ENCODE measurements around the gene COL5A2.

Gene COL5A2

DNA sequence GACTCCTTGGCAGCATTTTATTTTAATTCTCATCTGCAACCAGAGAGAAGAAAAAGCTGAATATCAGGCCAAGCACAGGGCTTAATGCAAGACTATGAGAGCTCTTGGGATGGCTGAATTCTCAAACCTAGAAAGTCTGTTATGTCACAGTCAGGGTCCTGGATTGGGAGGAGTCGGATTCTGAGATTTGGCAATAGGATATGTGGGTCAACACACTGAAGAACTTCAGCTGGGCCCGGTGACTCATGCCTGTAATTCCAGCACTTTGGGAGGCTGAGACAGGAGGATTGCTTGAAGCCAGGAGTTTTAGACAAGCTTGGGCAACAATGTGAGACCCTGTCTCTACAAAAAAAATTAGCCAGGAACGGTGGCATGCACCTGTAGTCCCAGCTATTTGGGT lies 103.0 kb downstream of the COL5A2 start:
- TF ChIP-seq FOXA1 (IDR thresholded peaks at IDR 0.05) (no peak), LEF1 (IDR thresholded peaks at IDR 0.05; ENCODE audit: borderline replicate concordance) (no peak), ZNF384 (IDR thresholded peaks at IDR 0.05) (no peak), SP1 (IDR thresholded peaks at IDR 0.05) (no peak), FOXM1 (IDR thresholded peaks at IDR 0.05; ENCODE audit: borderline replicate concordance) (no peak), TARDBP (IDR thresholded peaks at IDR 0.05) (no peak), CTBP1 (IDR thresholded peaks at IDR 0.05; ENCODE audit: borderline replicate concordance) (no peak), SUZ12 (IDR thresholded peaks at IDR 0.05) (no peak), NFRKB (IDR thresholded peaks at IDR 0.05) (no peak), ELF4 (IDR thresholded peaks at IDR 0.05) (no peak), L3MBTL2 (conservative IDR thresholded peaks at IDR 0.05) (no peak), BHLHE40 (IDR thresholded peaks at IDR 0.05; ENCODE audit: borderline replicate concordance) (no peak), FOXK2 (IDR thresholded peaks at IDR 0.05) (no peak), HDGF (IDR thresholded peaks at IDR 0.05; ENCODE audit: borderline replicate concordance) (no peak), ARNT (IDR thresholded peaks at IDR 0.05) (no peak)
- TF ChIP-seq, protein P1, sequence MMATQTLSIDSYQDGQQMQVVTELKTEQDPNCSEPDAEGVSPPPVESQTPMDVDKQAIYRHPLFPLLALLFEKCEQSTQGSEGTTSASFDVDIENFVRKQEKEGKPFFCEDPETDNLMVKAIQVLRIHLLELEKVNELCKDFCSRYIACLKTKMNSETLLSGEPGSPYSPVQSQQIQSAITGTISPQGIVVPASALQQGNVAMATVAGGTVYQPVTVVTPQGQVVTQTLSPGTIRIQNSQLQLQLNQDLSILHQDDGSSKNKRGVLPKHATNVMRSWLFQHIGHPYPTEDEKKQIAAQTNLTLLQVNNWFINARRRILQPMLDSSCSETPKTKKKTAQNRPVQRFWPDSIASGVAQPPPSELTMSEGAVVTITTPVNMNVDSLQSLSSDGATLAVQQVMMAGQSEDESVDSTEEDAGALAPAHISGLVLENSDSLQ (IDR thresholded peaks at IDR 0.05), result no peak
- no peak for DNase-seq (ENCODE audit: extremely low spot score)
- ChIA-PET POLR2A (no interaction called here), CTCF (interaction anchor here (0.6 to 1.4 kb wide), 2 partner anchors 9 to 1423 kb away, joined by 3 read pairs; no protein-coding TSS in a partner anchor)

DNA sequence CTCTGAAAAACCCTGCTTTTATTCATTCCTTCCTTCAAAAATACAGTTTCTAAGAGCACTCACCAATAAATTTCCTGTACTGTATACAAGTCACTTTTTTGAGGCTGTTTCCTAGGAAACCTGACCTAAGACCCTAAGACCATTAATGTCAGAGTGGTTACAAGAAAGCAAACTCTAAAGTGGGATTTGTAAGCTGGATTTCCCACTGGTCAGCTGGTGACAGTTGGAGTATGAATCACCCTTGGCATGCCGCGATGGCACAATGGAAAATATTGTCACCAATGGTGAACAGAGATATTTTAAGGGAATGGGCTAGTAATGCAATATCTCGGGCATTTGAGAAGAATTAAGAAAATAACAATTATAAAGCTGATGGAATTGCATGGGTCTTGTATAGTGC lies 103.4 kb downstream of the COL5A2 start:
- CTCF ChIA-PET, result interaction anchor here (0.6 kb wide), 1 partner anchor 1422 kb away, joined by 3 read pairs; no protein-coding TSS in a partner anchor
- TF ChIP-seq FOXA1 (IDR thresholded peaks at IDR 0.05) (no peak), L3MBTL2 (conservative IDR thresholded peaks at IDR 0.05) (no peak), ELF4 (IDR thresholded peaks at IDR 0.05) (no peak), FOXM1 (IDR thresholded peaks at IDR 0.05; ENCODE audit: borderline replicate concordance) (no peak), SP1 (IDR thresholded peaks at IDR 0.05) (no peak), SUZ12 (IDR thresholded peaks at IDR 0.05) (no peak), FOXK2 (IDR thresholded peaks at IDR 0.05) (no peak), NFRKB (IDR thresholded peaks at IDR 0.05) (no peak), ARNT (IDR thresholded peaks at IDR 0.05) (no peak), TARDBP (IDR thresholded peaks at IDR 0.05) (no peak), BHLHE40 (IDR thresholded peaks at IDR 0.05; ENCODE audit: borderline replicate concordance) (no peak), ZNF384 (IDR thresholded peaks at IDR 0.05) (no peak), LEF1 (IDR thresholded peaks at IDR 0.05; ENCODE audit: borderline replicate concordance) (no peak), HDGF (IDR thresholded peaks at IDR 0.05; ENCODE audit: borderline replicate concordance) (no peak), CTBP1 (IDR thresholded peaks at IDR 0.05; ENCODE audit: borderline replicate concordance) (no peak)
- TF ChIP-seq, protein P1 (IDR thresholded peaks at IDR 0.05), result no peak
- DNase-seq (ENCODE audit: extremely low spot score), result no peak
- POLR2A ChIA-PET, result no interaction called here

DNA sequence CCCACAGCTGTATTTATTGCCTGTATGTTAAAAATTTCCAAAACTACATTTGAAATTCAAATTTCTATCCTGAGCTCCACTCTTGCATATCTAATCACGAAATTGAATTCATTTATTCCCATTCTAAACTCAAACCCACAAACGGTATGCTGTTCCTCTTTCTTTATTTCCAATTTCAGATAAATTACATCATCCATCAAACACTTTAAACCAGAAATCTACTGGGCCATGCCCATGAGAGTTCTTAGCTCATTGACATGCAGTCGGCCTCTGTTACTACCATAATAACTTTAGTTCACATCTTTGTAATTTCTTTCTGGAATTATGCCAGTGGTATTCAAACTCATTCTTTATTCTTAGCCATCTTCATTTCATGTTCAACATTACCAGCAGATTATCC lies 105.1 kb downstream of the COL5A2 start:
- DNase-seq (ENCODE audit: extremely low spot score), result no peak
- CTCF ChIA-PET, result no interaction called here
- TF ChIP-seq FOXM1 (IDR thresholded peaks at IDR 0.05; ENCODE audit: borderline replicate concordance) (no peak), CTBP1 (IDR thresholded peaks at IDR 0.05; ENCODE audit: borderline replicate concordance) (no peak), L3MBTL2 (conservative IDR thresholded peaks at IDR 0.05) (no peak), SUZ12 (IDR thresholded peaks at IDR 0.05) (no peak), ELF4 (IDR thresholded peaks at IDR 0.05) (no peak), NFRKB (IDR thresholded peaks at IDR 0.05) (no peak), FOXA1 (IDR thresholded peaks at IDR 0.05) (no peak), BHLHE40 (IDR thresholded peaks at IDR 0.05; ENCODE audit: borderline replicate concordance) (no peak), LEF1 (IDR thresholded peaks at IDR 0.05; ENCODE audit: borderline replicate concordance) (no peak), ARNT (IDR thresholded peaks at IDR 0.05) (no peak), ZNF384 (IDR thresholded peaks at IDR 0.05) (no peak), SP1 (IDR thresholded peaks at IDR 0.05) (no peak), TARDBP (IDR thresholded peaks at IDR 0.05) (no peak), FOXK2 (IDR thresholded peaks at IDR 0.05) (no peak), HDGF (IDR thresholded peaks at IDR 0.05; ENCODE audit: borderline replicate concordance) (no peak)
- TF ChIP-seq, protein P1 (IDR thresholded peaks at IDR 0.05), result no peak
- POLR2A ChIA-PET, result no interaction called here

GRCh38 chr2:189072036-189072435 lies 107.5 kb downstream of the COL5A2 start:
- POLR2A ChIA-PET, result no interaction called here
- DNase-seq (ENCODE audit: extremely low spot score), result no peak
- TF ChIP-seq ELF4 (IDR thresholded peaks at IDR 0.05) (no peak), FOXM1 (IDR thresholded peaks at IDR 0.05; ENCODE audit: borderline replicate concordance) (no peak), ARNT (IDR thresholded peaks at IDR 0.05) (no peak), FOXK2 (IDR thresholded peaks at IDR 0.05) (no peak), LEF1 (IDR thresholded peaks at IDR 0.05; ENCODE audit: borderline replicate concordance) (no peak), SUZ12 (IDR thresholded peaks at IDR 0.05) (no peak), SP1 (IDR thresholded peaks at IDR 0.05) (no peak), CTBP1 (IDR thresholded peaks at IDR 0.05; ENCODE audit: borderline replicate concordance) (no peak), ZNF384 (IDR thresholded peaks at IDR 0.05) (no peak), HDGF (IDR thresholded peaks at IDR 0.05; ENCODE audit: borderline replicate concordance) (no peak), NFRKB (IDR thresholded peaks at IDR 0.05) (no peak), TARDBP (IDR thresholded peaks at IDR 0.05) (no peak), L3MBTL2 (conservative IDR thresholded peaks at IDR 0.05) (no peak), FOXA1 (IDR thresholded peaks at IDR 0.05) (no peak), BHLHE40 (IDR thresholded peaks at IDR 0.05; ENCODE audit: borderline replicate concordance) (no peak)
- TF ChIP-seq, protein P1 (IDR thresholded peaks at IDR 0.05), result no peak
- CTCF ChIA-PET, result no interaction called here

DNA sequence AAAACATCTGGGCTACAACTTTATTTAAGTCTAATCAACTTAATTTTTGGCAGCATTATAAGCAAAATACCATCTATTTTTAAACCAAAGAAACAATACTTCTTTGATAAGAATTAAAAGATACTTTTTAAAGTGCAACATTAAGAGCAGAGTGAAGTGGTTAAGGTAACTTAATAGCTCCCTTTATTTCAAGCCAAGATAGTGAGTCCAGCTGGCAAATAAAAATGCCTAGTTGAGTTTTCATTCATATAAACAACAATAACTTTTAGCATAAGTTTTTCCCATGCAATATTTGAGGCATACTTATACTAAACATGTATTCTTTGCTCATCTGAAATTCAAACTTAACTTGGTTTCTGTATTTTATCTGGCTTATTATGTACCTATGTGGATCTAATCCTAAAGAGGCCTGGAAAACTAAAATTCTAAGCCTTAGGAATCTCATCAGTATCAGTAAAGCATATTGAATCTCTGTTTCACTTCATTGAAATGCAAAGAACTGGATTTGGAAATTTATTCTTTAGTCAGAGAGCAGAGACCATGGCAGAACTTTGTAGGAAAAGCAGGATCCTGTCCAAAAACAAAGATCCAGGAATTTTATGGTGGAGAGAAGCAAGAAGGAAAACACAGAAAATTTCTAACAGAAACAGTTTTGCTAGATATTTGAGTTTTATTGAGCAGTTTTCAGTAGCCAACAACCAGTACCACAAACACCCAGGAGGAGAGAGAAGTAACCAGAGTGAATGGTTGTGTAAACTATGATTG lies 109.5 kb downstream of the COL5A2 start:
- no peak for DNase-seq (ENCODE audit: extremely low spot score)
- TF ChIP-seq BHLHE40 (IDR thresholded peaks at IDR 0.05; ENCODE audit: borderline replicate concordance) (no peak), NFRKB (IDR thresholded peaks at IDR 0.05) (no peak), SUZ12 (IDR thresholded peaks at IDR 0.05) (no peak), L3MBTL2 (conservative IDR thresholded peaks at IDR 0.05) (no peak), LEF1 (IDR thresholded peaks at IDR 0.05; ENCODE audit: borderline replicate concordance) (no peak), HDGF (IDR thresholded peaks at IDR 0.05; ENCODE audit: borderline replicate concordance) (no peak), TARDBP (IDR thresholded peaks at IDR 0.05) (no peak), ELF4 (IDR thresholded peaks at IDR 0.05) (no peak), FOXM1 (IDR thresholded peaks at IDR 0.05; ENCODE audit: borderline replicate concordance) (no peak), SP1 (IDR thresholded peaks at IDR 0.05) (no peak), FOXK2 (IDR thresholded peaks at IDR 0.05) (no peak), CTBP1 (IDR thresholded peaks at IDR 0.05; ENCODE audit: borderline replicate concordance) (no peak), FOXA1 (IDR thresholded peaks at IDR 0.05) (no peak), ARNT (IDR thresholded peaks at IDR 0.05) (no peak), ZNF384 (IDR thresholded peaks at IDR 0.05) (no peak)
- TF ChIP-seq, protein P1 (IDR thresholded peaks at IDR 0.05), result no peak
- POLR2A ChIA-PET, result no interaction called here
- CTCF ChIA-PET, result no interaction called here
